IPS-NIHi11 (cell line): ENCODE measurements around the gene LCE3A.
"Not testable (repeated sequence)": the region's sequence is repeated elsewhere in the genome, so short reads cannot be mapped to it uniquely, and the experiment has no call there.

Experiments used
- DNase-seq: peaks from one replicate; pipeline ENCODE4 v3.0.0; 2012; ENCODE audit warnings: mixed read lengths, low spot score

Gene LCE3A, protein sequence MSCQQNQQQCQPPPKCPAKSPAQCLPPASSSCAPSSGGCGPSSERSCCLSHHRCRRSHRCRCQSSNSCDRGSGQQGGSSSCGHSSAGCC

DNA sequence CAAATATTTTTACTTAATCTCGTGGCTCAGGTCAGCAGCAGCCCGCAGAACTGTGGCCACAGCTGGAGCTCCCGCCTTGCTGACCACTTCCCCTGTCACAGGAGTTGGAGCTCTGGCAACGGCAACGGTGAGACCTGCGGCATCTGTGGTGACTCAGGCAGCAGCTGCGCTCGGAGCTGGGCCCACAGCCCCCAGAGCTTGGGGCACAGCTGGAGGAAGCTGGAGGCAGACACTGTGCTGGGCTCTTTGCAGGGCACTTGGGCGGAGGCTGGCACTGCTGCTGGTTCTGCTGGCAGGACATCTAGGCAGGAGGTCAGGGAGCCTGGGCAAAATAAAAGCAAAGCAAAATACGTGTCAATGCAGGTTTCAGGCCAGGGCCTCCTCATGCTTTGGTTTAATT lies at the start of gene LCE3A:
Gene LCE3A (minus strand): TSS at position 301 of the 400 bp plus-strand sequence. CDS start 0 bp downstream, at position 301.
- DNase-seq = no peak

DNA sequence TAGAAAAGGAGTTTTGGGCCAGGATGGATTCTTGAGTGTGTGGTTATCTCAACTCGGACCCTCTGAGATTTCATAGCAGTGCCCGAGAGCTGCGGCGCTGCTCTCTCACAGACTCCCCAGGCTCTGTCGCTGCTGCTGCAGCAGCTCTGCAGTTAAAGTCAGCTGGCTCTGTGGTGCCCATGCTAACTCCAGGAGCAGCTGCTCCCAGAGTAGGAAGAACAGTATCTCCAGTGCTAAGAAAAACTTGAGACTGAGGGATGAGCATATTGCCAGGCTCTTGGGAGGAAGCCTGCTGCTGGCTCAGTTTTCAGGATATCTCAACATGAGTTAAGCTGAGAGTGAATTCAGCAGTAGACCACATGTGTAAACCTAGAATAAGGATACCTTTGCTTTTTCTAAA lies 44.7 kb upstream of the LCE3A start:
- DNase-seq = no peak

DNA sequence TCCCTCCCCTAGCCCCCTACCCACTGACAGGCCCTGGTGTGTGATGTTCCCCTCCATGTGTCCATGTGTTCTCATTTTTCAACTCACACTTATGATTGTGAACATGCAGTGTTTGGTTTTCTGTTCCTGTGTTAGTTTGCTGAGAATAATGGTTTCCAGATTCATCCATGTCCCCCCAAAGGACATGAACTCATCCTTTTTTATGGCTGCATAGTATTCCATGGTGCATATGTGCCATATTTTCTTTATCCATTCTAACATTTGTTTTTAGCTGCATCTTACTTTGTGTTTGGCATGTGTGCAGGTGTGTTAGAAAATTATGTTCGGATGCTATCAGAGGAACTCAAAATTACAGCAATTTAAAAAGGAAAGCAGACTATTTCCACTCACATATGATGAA lies 43.3 kb upstream of the LCE3A start:
- not testable (repeated sequence) for DNase-seq

DNA sequence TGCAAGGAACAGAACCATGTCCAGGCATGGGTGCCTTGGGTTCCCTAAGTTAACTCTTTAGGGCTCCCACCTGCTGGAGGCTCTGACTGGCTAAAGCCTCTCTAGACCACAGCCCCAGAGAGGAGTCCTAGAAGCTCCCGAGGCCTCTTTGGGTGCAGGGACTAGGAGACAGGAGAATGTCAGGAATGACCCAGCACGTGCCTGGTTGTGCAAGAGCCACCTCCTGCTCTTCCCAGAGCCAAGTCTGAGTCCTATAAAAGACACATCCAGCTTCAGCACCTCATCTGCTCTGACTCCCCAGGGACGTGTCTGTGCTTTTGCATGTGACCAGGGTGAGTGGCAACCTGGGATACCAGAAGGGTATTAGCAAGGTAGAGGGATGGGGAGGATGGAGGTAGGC lies 40.2 kb upstream of the LCE3A start, which contains the start of gene LCE2D:
Gene LCE2D (plus strand): TSS at position 283 of the 400 bp plus-strand sequence. CDS start 726 bp downstream, outside the sequence.
- no peak for DNase-seq

DNA sequence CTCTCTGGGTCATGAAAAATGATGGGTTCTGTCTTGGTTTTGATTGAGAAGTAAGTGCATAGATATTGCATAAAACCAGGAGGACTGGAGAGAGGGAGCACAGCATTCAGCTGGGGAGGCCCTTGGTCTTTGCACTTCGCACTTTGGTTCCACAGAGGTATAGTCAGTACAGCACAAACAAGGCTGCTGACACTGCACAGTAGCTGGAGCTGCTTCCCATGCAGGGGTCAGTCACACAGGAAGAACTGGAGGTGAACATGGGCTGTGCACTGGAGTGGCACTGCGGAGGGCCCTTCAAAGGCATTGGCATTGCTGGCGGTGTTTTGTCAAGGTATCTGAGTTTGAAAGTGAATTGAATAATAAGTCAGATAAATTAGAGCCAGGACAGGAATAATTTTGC lies 35.7 kb upstream of the LCE3A start:
- no peak for DNase-seq

DNA sequence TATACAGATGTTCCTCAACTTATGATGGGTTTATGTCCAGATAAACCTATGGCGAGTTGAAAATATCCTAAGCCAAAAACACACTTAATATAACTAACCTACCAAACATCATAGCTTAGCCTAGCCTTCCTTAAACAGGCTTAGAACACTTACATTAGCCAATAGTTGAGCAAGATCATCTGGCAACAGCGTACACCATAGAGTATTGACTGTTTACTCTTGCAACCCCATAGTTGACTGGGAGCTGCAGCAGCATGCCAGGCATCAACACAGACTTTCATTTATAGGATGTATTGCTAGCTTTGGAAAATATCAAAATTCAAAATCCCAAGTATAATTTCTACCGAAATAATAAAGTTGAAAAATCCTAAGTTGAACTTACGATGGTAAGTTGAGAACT lies 34.8 kb upstream of the LCE3A start:
- no peak for DNase-seq

DNA sequence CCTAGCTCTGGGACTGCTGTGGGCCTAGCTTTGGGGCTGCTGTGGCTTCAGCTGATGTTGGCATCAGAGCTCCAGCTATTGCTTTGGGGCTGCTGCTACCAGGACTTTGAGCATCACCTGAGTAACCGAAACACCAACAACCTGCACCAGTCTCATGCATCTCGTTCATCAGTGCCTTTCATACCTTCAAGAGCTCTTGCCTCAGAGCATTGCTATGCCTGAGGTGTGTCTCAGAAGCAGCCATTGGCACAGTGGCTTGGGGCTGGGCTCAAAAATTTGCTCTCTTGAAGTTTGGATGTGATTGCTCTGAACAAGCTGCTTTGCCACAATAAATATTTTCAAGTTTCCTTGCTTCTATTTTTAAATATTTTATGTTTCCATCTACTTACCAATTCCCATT lies 33.6 kb upstream of the LCE3A start:
- DNase-seq = no peak

DNA sequence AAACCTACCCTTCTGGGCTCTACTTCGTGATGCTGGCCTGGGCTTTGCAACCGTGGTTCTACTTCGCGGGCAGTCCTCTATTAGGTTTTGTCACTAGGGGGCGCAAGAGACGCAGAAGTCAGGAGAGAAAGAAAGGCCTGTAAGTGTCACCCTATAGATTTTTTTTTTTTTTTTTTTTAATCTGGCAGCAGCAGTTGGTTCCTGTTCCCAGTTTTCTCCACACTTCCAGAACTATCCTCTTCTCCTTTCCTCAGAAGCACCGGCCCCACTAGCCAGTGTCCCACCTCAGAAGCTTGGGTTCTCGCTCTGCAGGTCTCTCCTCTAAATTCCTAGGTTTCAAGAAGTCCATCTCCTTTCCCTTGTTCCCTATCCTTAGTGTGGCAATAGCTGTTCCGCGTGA lies 31.2 kb upstream of the LCE3A start:
- peak; percentile 55 for DNase-seq

DNA sequence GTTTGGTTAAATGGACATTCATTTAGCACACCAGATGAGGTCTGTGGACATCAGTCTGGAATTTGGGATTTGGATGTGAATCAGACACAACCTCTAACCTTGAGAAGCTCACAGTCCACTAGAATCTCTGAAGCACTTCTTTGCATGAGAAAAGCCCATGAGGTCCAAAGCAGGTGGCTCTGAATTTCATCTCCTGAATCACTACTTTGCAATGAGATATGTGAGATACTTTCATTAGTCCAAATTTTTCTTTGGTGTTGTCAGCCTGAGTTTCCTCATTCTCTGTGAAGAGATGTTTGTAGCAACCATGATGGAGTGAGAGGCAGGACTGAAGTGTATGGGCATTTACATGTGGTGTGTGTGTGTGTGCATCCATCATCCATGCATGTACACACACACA lies 23.8 kb upstream of the LCE3A start:
- no peak for DNase-seq

DNA sequence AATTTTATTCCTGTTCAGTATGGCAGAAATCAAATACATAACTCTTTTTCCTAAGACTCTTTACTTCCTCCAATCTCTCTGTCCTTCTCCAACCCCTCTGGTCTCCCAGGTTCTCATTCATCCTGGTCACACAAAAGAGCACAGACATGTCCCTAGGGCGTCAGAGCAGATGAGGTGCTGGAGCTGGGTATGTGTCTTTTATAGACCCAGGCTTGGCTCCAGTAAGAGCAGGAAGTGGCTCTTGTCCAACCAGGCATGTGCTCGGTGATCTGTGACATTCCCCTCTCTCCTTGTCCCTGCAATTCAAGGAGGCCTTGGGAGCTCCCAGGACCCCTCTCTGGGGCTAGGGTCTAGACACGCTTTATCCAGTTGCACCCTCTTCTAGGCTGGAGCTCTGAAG lies 22.2 kb upstream of the LCE3A start:
- DNase-seq = no peak

DNA sequence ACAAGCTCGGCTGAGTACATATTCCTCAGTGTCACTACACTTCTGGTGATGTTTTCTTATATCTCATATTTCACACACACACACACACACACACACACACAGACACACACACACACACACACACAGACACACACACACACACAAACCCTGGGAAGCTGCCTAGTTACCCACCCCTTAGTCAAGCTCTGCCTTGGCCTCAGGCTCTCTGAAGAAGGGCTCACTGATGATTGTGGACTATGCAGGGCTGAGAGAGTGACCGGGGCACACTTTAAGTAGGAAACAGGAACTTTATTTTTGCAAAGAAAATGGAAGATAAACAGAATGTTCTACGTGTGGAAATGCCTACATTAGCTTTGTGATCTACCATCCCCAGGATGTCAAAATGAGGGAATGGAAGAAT lies 21.0 kb upstream of the LCE3A start:
- no peak for DNase-seq

DNA sequence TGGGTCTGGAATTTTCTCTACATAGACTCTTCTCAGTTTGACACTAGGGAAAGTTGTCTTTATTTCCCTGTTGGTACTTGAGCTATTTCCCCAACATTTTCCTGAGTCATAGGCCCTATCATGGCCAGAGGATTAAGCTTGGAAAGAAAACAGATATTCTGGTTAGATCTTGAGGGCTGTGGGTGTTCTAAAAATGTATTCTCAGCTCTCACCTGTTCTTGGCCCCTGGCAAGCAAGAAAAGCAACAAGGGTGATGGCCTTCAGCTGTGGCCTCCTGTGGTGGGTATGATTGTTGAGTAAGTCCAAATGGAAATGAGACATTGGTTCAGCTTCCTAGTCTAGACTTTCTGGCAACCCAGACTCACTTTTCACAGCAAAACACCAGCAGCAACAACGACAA lies 17.4 kb upstream of the LCE3A start:
- DNase-seq = no peak

DNA sequence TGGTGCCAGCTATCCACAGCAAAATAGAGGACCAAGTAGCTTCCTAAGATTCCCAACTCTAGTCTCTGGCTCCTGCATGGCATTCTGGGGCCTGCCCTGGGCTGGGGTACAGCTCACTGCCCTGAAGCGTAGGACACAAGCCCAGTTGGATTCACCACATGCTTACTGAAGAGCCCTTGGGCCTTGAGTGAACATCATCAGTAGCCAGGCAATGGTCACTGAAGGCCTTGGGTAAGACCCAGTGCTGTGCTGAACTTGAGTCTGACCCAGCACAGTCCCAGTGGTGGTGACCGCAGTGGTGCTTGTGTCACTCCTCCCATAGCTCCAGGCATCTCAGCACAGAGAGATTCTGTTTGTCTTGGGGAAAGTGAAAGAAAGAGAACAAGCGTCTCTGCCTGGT lies 7.7 kb upstream of the LCE3A start:
- no peak for DNase-seq

DNA sequence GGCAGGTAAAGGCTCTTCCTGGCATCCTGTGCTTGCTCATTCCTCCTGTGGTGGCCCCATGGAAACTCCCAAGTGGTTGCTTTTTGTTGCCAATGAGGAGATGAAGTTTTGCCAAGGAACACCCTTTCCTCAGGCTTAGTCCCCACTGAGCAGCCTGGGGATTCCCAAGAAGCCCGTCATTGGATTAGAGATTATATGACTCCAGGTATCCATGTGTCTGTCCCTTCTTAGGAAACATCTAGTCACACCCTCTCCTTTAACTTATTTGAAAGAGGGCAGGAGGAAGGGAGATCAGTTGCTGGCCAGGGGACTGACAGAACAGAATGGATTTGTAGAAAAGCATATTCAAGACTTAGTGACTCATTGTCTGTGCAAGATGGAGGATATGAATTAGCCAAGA lies 3.8 kb upstream of the LCE3A start:
- DNase-seq = no peak

DNA sequence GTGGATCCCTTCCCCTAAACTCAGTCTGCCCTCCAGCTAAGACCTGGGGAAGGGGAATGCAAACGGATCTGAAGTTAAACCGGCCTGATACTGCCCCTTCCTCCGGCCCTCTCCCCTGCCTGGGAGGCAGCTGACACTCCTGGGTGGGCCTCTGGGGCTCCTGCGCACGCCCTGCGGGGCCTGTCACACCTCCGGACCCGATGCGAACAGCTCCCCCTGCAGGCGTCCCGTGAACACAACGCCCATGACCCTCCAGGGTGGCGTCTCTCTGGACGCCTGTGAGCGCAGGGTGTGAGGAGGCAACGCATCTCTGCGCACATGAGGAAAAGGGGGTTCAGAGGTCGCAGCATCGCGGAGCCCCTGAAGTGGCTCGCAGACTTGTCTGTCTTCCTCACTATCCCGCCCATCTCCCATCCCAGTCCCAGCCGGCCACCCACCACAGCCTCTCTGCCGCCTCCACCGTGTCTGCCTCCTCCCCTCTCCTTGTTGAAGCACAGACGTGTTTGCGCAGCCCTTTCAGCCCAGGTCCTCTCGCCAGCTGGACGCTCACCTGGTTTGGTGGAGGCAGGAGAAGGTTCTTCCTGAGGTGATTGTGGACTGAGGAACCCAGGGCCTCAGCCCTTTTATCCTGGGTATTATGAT lies 421 bp upstream of the LCE3A start:
- DNase-seq = peak; percentile 7

DNA sequence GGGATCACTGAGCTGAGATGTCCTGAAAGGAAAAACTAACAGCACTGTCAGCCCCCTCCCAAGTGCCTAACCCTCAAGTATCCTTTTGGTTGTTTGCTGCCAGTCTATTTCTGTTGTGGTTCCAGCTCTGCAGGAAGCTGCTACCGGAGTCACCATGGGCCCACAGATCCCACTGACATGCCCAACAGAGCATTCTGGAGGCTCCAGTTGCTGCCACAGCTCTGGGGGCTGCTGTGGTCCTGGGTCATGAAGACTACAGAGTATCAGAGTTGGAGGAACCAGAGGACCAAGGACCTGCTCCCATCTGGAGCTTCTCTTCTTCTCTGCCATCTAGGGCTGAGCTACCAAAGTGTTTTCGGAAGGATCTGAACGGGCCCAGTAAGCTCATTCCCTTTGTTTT lies 910 bp downstream of the LCE3A start:
- no peak for DNase-seq

DNA sequence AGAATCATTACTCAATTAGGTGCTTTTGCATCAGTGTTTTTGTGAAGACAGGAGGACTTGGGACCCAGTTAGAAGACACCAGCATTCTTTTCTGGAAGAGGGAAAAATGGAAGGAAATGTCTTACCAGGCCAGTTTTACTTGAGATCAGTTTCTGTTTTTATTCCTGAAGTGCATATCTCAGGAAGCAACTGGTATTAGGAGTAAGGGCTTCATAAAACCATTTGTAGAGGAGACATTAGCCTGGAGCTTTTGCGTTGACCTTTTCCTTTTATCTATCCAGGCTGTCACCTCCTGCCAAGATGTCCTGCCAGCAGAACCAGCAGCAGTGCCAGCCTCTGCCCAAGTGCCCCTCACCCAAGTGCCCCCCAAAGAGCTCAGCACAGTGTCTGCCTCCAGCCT lies 9.4 kb downstream of the LCE3A start, which contains the start of gene LCE3B:
Gene LCE3B (plus strand): TSS at position 301 of the 400 bp plus-strand sequence. CDS start 0 bp downstream, at position 301.
- DNase-seq = no peak

DNA sequence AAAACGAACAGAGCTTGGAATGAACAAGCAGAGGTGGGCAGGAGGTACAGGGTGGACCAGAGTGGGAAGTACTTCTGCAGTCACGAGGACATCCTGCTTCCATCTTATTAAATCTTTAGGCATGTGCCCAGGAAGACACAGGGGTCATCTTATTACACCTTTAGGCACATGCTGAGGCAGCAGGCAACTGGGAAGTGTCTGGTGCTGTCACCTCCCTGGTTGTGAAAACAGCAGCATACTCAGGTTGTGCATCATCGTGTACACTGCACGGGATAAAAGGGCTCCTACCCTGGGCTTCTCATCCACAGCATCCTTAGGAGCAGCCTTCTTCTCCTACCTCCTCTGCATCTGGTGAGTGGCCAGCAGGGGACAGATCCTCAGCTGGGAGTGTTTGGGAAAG lies 23.0 kb downstream of the LCE3A start, which contains the start of gene LCE3C:
Gene LCE3C (plus strand): TSS at position 301 of the 400 bp plus-strand sequence. CDS start 498 bp downstream, outside the sequence.
- no peak for DNase-seq

DNA sequence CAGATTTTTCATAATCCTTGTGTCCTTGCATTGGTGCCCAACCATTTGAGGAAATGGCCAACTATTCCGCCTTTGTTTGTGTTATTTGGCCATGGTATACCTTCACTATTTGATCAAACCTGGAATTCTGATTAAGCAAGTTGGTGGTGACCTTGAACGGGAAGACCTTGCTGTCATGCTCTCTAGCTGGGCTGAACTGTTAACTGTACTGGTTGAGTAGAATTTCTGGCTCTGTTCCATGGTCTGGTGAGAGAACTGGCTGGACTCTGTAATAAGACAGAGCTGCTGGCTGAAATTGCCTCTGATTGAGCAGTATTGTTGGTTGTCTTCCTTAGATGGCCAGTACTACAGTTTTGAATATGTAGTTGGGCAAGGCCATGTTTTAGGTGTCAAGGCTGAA lies 25.9 kb downstream of the LCE3A start:
- DNase-seq = no peak

DNA sequence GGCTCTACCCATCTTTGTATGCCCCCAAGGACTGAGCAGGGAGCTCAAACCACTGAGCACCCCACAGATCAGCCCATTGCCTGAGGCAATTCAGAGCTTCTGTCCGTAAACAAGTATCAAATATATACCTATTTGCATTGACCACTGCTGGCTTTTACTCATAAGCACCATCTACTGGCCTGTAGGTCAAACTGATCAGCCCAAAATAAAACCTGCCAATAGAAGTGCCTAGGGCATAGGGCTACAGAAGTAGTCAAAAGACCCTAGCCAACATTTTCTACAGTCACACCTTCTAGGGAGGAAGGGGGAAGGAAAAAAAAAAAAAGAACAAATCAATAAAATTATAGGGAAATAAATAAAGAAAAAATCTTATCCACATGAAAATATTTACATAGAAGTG lies 37.3 kb downstream of the LCE3A start:
- DNase-seq = no peak

DNA sequence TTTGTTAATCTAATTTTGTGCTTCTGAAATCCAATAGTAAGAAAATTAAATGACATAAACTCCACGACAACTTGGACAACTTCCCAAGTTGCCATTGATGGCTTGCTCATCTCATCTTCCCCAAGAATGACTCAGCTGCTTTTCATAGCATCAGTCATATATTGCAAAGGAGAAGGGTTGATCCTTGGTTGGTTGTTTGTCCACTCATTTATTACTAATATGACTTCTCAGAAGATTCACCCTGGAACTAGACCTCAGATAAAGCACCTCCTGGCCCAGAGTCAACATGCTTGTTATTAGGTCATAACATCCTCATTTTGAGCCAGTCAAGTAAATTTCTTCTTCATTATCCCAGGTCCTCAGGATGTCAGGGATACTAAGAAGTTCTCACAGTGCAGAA lies 40.3 kb downstream of the LCE3A start:
- no peak for DNase-seq

DNA sequence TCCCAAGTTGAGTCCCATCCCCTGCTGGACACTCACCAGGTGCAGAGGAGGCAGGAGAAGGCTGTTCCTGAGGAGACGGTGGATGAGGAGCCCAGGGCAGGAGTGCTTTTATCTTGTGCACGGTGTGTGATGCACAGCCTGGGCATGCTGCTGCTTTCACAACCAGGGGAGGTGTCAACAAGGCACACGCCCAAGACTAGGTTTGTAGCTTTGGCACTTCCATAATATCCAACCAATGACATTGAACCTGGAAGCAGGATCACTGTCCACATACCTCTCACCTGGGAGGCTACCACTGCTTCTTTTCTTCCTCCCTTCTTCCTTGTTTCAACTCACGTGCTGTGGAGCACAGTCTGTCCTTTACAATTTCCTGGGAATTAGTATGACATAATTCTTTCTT lies 42.5 kb downstream of the LCE3A start, which contains the start of gene LCE3D:
Gene LCE3D (minus strand): TSS at position 84 of the 400 bp plus-strand sequence. CDS start 580 bp downstream, outside the sequence.
- DNase-seq = no peak

DNA sequence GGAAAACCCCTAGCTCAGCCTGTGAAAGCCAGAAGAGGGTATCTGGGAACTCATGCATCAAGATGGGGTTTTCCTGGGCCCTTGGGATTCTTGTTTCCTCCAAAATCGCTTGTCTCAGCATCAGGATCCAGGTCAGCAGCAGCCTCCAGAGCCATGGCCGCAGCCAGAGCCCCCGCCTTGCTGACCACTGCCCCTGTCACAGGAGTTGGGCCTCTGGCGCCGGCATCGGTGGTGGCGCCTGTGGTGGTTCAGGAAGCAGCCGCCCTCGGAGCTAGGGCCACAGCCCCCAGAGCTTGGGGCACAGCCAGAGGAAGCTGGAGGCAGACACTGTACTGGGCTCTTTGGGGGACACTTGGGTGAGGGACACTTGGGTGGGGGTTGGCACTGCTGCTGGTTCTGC lies 43.4 kb downstream of the LCE3A start:
- DNase-seq = not testable (repeated sequence)

DNA sequence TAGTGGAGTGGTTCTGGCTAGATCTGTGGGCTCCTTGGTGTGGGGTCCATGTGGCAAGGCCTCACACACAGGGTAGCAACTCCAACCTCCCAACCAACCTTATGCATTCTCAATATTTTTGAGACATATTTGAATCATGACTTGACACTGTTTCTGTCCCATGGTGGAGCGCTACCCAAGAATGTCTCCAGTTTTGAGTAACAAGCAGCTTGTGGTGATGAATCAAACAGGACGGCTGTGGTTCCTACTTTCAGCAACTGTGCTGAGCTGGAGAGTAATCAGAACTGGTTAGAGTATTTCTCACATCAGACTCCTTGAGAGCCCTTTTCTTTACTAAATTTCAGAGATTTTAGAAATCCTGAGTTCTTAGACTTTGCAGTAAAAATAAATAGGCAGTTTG lies 45.7 kb downstream of the LCE3A start:
- no peak for DNase-seq
